ENCODE data around the gene TBC1D21.

The TBC1D21 gene

DNA sequence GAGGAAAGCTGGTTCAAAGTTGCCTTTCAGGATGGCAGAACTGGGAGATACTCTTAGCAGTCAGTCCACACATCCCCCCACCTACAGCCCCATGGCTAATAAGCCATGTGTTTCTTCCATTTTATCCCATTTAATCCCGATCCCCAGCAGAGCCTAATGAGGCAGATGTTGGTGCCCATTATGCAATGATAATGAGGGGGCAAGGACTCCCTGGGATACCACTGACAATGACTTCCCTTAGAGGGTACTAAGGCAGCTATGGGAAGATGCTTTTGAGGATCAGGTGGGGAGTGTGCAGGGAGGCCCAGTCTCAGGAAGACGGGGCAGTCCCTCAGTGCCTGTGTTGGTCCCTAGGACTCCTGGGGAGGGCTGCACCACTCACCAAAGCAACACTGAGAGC is 43.8 kb upstream of the TBC1D21 start:
- no peak for ATAC-seq
- TF ChIP-seq, protein P1, sequence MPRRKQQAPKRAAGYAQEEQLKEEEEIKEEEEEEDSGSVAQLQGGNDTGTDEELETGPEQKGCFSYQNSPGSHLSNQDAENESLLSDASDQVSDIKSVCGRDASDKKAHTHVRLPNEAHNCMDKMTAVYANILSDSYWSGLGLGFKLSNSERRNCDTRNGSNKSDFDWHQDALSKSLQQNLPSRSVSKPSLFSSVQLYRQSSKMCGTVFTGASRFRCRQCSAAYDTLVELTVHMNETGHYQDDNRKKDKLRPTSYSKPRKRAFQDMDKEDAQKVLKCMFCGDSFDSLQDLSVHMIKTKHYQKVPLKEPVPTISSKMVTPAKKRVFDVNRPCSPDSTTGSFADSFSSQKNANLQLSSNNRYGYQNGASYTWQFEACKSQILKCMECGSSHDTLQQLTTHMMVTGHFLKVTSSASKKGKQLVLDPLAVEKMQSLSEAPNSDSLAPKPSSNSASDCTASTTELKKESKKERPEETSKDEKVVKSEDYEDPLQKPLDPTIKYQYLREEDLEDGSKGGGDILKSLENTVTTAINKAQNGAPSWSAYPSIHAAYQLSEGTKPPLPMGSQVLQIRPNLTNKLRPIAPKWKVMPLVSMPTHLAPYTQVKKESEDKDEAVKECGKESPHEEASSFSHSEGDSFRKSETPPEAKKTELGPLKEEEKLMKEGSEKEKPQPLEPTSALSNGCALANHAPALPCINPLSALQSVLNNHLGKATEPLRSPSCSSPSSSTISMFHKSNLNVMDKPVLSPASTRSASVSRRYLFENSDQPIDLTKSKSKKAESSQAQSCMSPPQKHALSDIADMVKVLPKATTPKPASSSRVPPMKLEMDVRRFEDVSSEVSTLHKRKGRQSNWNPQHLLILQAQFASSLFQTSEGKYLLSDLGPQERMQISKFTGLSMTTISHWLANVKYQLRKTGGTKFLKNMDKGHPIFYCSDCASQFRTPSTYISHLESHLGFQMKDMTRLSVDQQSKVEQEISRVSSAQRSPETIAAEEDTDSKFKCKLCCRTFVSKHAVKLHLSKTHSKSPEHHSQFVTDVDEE (CRISPR knock-in tag; IDR thresholded peaks at IDR 0.05), result no peak
- TF ChIP-seq ZNF70 (CRISPR knock-in tag; IDR thresholded peaks at IDR 0.05), result no peak
- no peak for TF ChIP-seq ZNF8 (CRISPR knock-in tag; IDR thresholded peaks at IDR 0.05)
- no peak for TF ChIP-seq SNAI2 (CRISPR knock-in tag; IDR thresholded peaks at IDR 0.05)

DNA sequence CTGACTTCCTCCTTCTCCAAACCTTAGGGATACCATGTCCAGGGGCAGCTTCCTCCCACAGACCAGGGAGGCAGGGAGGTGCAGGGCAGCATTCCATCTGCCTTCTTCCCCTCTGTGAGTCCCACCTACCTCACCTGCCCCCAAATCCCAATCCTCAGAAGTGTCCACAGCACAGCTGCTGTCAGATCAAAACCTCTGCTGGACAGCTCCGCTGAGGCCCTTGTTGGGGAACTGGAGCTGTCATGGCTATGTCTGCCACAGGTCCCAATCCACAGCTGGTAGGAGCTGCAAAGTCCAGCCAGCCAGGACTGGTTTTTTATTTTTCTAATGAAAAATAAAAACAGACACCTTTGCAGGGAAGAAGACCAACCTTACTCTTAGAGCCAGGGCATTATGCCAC is 40.7 kb upstream of the TBC1D21 start:
- TF ChIP-seq, protein P2, sequence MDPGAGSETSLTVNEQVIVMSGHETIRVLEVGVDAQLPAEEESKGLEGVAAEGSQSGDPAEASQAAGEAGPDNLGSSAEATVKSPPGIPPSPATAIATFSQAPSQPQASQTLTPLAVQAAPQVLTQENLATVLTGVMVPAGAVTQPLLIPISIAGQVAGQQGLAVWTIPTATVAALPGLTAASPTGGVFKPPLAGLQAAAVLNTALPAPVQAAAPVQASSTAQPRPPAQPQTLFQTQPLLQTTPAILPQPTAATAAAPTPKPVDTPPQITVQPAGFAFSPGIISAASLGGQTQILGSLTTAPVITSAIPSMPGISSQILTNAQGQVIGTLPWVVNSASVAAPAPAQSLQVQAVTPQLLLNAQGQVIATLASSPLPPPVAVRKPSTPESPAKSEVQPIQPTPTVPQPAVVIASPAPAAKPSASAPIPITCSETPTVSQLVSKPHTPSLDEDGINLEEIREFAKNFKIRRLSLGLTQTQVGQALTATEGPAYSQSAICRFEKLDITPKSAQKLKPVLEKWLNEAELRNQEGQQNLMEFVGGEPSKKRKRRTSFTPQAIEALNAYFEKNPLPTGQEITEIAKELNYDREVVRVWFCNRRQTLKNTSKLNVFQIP (CRISPR knock-in tag; IDR thresholded peaks at IDR 0.05; ENCODE audit: borderline replicate concordance, low read depth), result no peak
- TF ChIP-seq TOX (CRISPR knock-in tag; IDR thresholded peaks at IDR 0.05; ENCODE audit: borderline replicate concordance), result no peak
- TF ChIP-seq ZC3H10 (CRISPR knock-in tag; IDR thresholded peaks at IDR 0.05), result no peak
- no peak for TF ChIP-seq SNAI2 (CRISPR knock-in tag; IDR thresholded peaks at IDR 0.05)
- TF ChIP-seq RARB (CRISPR knock-in tag; IDR thresholded peaks at IDR 0.05), result no peak
- no peak for TF ChIP-seq ZFP30 (CRISPR knock-in tag; IDR thresholded peaks at IDR 0.05)
- TF ChIP-seq GLIS3 (CRISPR knock-in tag; IDR thresholded peaks at IDR 0.05), result no peak
- TF ChIP-seq TCF4 (CRISPR knock-in tag; IDR thresholded peaks at IDR 0.05; ENCODE audit: borderline replicate concordance), result no peak
- no peak for TF ChIP-seq ZNF70 (CRISPR knock-in tag; IDR thresholded peaks at IDR 0.05)
- TF ChIP-seq ZNF8 (CRISPR knock-in tag; IDR thresholded peaks at IDR 0.05), result no peak
- no peak for TF ChIP-seq ESRRG (CRISPR knock-in tag; IDR thresholded peaks at IDR 0.05)
- TF ChIP-seq PPARA (CRISPR knock-in tag; IDR thresholded peaks at IDR 0.05; ENCODE audit: borderline replicate concordance), result no peak
- ATAC-seq, result no peak

DNA sequence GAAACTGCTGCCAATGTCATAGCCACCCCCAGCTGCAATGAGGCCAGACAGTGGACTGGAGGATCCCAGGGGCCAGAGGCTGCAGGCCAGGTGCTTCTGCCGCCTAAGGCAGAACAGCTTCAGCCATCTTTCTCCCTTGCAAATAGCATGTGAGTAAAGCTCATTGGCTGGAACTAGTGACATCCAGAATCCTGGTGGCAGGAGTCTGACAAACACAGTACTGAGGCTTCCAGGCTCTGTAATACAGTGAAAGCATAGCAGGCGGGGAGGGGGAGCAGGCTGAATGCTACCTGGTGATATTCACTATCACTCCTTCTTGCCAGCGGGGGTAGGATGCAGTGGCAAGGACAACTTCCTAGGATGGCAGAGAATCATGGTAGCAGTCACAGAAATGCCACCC is 36.5 kb upstream of the TBC1D21 start:
- ATAC-seq, result no peak
- TF ChIP-seq ZC3H10 (CRISPR knock-in tag; IDR thresholded peaks at IDR 0.05) (no peak), ZNF565 (CRISPR knock-in tag; conservative IDR thresholded peaks at IDR 0.05; ENCODE audit: low read depth) (no peak)

DNA sequence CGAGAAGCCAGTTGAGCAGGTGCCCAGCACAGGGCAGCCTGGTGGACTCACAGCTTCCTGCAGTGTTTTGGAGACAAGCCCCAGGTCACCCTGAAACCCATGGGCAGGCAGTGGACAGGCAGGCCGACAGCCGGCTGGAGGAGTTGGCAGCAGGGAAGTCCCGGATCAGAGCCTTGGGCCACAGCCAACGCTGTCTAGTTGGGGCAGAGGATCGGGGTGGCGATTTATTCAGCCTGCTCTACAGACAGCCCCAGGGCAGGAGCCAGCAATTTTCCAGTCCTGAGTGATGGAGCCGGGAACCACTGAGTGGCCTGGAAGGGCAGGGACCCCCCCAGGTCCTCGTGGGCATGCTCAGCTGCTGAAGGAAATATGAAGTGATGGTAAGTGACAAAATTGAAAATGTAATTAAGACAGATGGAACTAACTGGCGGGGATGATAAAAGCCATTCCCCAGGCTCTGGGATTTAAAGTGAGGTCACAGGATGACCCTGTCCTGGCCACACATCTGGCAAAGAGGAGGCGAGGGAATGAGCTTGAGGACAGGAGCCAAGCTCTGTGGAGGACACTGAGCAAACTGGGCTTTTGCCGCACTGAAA is 34.4 kb upstream of the TBC1D21 start:
- TF ChIP-seq, protein P1 (CRISPR knock-in tag; IDR thresholded peaks at IDR 0.05), result peak; percentile 55; the same call in 1 of the 2 replicates
- TF ChIP-seq PPARA (CRISPR knock-in tag; IDR thresholded peaks at IDR 0.05; ENCODE audit: borderline replicate concordance) (no peak), TCF4 (CRISPR knock-in tag; IDR thresholded peaks at IDR 0.05; ENCODE audit: borderline replicate concordance) (peak; percentile 81), ZFP3 (CRISPR knock-in tag; IDR thresholded peaks at IDR 0.05) (no peak), ZNF70 (CRISPR knock-in tag; IDR thresholded peaks at IDR 0.05) (peak; percentile 97), BACH2 (CRISPR knock-in tag; IDR thresholded peaks at IDR 0.05; ENCODE audit: borderline replicate concordance) (no peak), GLIS3 (CRISPR knock-in tag; IDR thresholded peaks at IDR 0.05) (no peak), ZNF8 (CRISPR knock-in tag; IDR thresholded peaks at IDR 0.05) (no peak)
- TF ChIP-seq, protein P3, sequence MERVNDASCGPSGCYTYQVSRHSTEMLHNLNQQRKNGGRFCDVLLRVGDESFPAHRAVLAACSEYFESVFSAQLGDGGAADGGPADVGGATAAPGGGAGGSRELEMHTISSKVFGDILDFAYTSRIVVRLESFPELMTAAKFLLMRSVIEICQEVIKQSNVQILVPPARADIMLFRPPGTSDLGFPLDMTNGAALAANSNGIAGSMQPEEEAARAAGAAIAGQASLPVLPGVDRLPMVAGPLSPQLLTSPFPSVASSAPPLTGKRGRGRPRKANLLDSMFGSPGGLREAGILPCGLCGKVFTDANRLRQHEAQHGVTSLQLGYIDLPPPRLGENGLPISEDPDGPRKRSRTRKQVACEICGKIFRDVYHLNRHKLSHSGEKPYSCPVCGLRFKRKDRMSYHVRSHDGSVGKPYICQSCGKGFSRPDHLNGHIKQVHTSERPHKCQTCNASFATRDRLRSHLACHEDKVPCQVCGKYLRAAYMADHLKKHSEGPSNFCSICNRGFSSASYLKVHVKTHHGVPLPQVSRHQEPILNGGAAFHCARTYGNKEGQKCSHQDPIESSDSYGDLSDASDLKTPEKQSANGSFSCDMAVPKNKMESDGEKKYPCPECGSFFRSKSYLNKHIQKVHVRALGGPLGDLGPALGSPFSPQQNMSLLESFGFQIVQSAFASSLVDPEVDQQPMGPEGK (CRISPR knock-in tag; IDR thresholded peaks at IDR 0.05; ENCODE audit: borderline replicate concordance), result no peak
- ATAC-seq, result peak; percentile 86

Measured in SK-N-SH treated with all-trans-retinoic acid at 6 μM for 48 hours (cell line).